ENCODE measurements around the gene PRR35.
"Not testable (repeated sequence)": the region's sequence is repeated elsewhere in the genome, so short reads cannot be mapped to it uniquely, and the experiment has no call there.

PRR35 gene

GRCh38 chr16:597655-598054 lies 37.5 kb downstream of the PRR35 start:
- DNase-seq, result not testable (repeated sequence)

GRCh38 chr16:598823-599739 lies 38.9 kb downstream of the PRR35 start:
- DNase-seq, result no peak

GRCh38 chr16:600781-601180 lies 40.6 kb downstream of the PRR35 start:
- no peak for DNase-seq

GRCh38 chr16:603933-604332 lies 43.7 kb downstream of the PRR35 start:
- no peak for DNase-seq

GRCh38 chr16:606656-607307 lies 46.6 kb downstream of the PRR35 start:
- no peak for DNase-seq

- no peak for DNase-seq
These were observed 47.8 kb downstream of the PRR35 start for GRCh38 chr16:608019-608418.

- DNase-seq, result no peak
These were observed 49.1 kb downstream of the PRR35 start for GRCh38 chr16:609316-609715.

GRCh38 chr16:609984-610383 lies 49.8 kb downstream of the PRR35 start:
- DNase-seq, result no peak

GRCh38 chr16:610513-611381 lies 50.6 kb downstream of the PRR35 start:
- no peak for DNase-seq

- no peak for DNase-seq
These were observed 54.9 kb downstream of the PRR35 start for GRCh38 chr16:615122-615521.

All from NCI-H187 treated with DMSO at 0.1 percent for 48 hours (cell line).